GM12891 (cell line): ENCODE measurements around the gene TRAPPC14.

Experiments used
- POLR2A ChIP-seq: IDR thresholded peaks from 2 replicates; pipeline ENCODE4 v1.6.1; 2011; ENCODE audit warnings: low read depth, low read length, control low read depth
- POLR2AphosphoS5 ChIP-seq: IDR thresholded peaks from 2 replicates; pipeline ENCODE4 v1.6.1; 2011; ENCODE audit warnings: low read depth, low read length, control low read depth
- TAF1 ChIP-seq: IDR thresholded peaks from 2 replicates; pipeline ENCODE4 v1.6.1; 2011; ENCODE audit warnings: low read depth, low read length, control low read depth

- no peak for TF ChIP-seq TAF1
- no peak for TF ChIP-seq POLR2A
- TF ChIP-seq POLR2AphosphoS5: no peak
Observed at GRCh38 chr7:100166317-100166940, 7.9 kb upstream of the TRAPPC14 start.
